HG03558 (cell line): ENCODE results near the gene PDGFRA.

Experiments
- ATAC-seq: cut with Tn5 transposase; IDR thresholded peaks from one replicate; pipeline ENCODE4 v1.9.1; 2021; ENCODE audit warnings: moderate number of reproducible peaks; ENCODE audit not compliant: unreplicated experiment; ENCODE audit errors: extremely low read depth

Gene PDGFRA

GRCh38 chr4:54254915-54255246 is 25.8 kb downstream of the PDGFRA start:
- no peak for ATAC-seq

GRCh38 chr4:54255881-54256280 is 26.8 kb downstream of the PDGFRA start:
- no peak for ATAC-seq

- ATAC-seq, result no peak
These were observed 27.7 kb downstream of the PDGFRA start for GRCh38 chr4:54256491-54257486.

GRCh38 chr4:54265366-54265765 is 36.3 kb downstream of the PDGFRA start:
- no peak for ATAC-seq

- no peak for ATAC-seq
These were observed 39.1 kb downstream of the PDGFRA start for GRCh38 chr4:54268151-54268550.

- ATAC-seq, result no peak
These were observed 42.4 kb downstream of the PDGFRA start for GRCh38 chr4:54271464-54271863.

GRCh38 chr4:54272051-54272450 is 43.0 kb downstream of the PDGFRA start:
- ATAC-seq, result no peak

GRCh38 chr4:54274264-54274663 is 45.2 kb downstream of the PDGFRA start:
- no peak for ATAC-seq

- ATAC-seq, result no peak
These were observed 45.9 kb downstream of the PDGFRA start for GRCh38 chr4:54274795-54275665.

GRCh38 chr4:54276641-54277430 is 47.7 kb downstream of the PDGFRA start:
- ATAC-seq, result no peak

GRCh38 chr4:54277691-54278090 is 48.6 kb downstream of the PDGFRA start:
- ATAC-seq, result no peak

GRCh38 chr4:54278216-54278615 is 49.1 kb downstream of the PDGFRA start:
- ATAC-seq, result no peak

- no peak for ATAC-seq
These were observed 52.1 kb downstream of the PDGFRA start for GRCh38 chr4:54281054-54281766.

- no peak for ATAC-seq
These were observed 53.7 kb downstream of the PDGFRA start for GRCh38 chr4:54282837-54283236.

- no peak for ATAC-seq
These were observed 60.2 kb downstream of the PDGFRA start for GRCh38 chr4:54289316-54289715.

- no peak for ATAC-seq
These were observed 61.9 kb downstream of the PDGFRA start for GRCh38 chr4:54290980-54291379.

- ATAC-seq, result no peak
These were observed 67.6 kb downstream of the PDGFRA start for GRCh38 chr4:54296548-54297203.

GRCh38 chr4:54308110-54308509 is 79.0 kb downstream of the PDGFRA start:
- no peak for ATAC-seq
